Psoas muscle (tissue), 8 donors: ENCODE measurements around the gene PAK5. TPM values are rescaled to one million over a fixed set of nuclear protein-coding genes. Genes with fewer than 3 reads are reported as not detected.

Experiments used
- ATAC-seq, 4 donors: fragments of 200-7000 bp; cut with Tn5 transposase; one replicate each; pipeline ENCODE4 v1.9.1; 2020; ENCODE audit warnings: moderate library complexity in 3 of 4, mild to moderate bottlenecking in 2 of 4
- DNase-seq, 2 donors: peaks; one replicate each; pipeline ENCODE4 v3.0.0-alpha.2; 2020
- H3K27ac ChIP-seq: fragments of 200-600 bp; one replicate; pipeline ENCODE4 v1.8.0; 2022
- H3K27me3 ChIP-seq, 3 donors: fragments of 200-600 bp in 1 of 3; one replicate each; pipeline versions ENCODE4 v1.6.1 to v1.8.0; 2013 to 2022; ENCODE audit warnings: low read length in 2 of 3, mild to moderate bottlenecking in 2 of 3, moderate library complexity in 1 of 3; ENCODE audit not compliant: insufficient read depth in 3 of 3
- H3K36me3 ChIP-seq, 2 donors: fragments of 200-600 bp in 1 of 2; one replicate each; pipeline versions ENCODE4 v1.6.1 to v1.8.0; 2013 to 2022; ENCODE audit warnings: low read depth in 1 of 2, mild to moderate bottlenecking in 1 of 2, moderate library complexity in 1 of 2; ENCODE audit not compliant: insufficient read depth in 1 of 2
- H3K4me1 ChIP-seq: fragments of 200-600 bp; one replicate; pipeline ENCODE4 v1.8.0; 2022
- H3K4me3 ChIP-seq: fragments of 200-600 bp; one replicate; pipeline ENCODE4 v1.8.0; 2022; ENCODE audit warnings: mild to moderate bottlenecking
- H3K9me3 ChIP-seq: fragments of 200-600 bp; one replicate; pipeline ENCODE4 v1.8.0; 2022
- CTCF ChIP-seq: fragments of 200-600 bp; IDR thresholded peaks from one replicate; pipeline ENCODE4 v1.8.0; 2022; ENCODE audit warnings: antibody characterized with exemption
- WGBS, 3 donors: extraction: QIAGEN DNeasy Blood & Tissue Kit; methylation state at CpG; one replicate each; pipeline versions ENCODE4 v1.1.6 to v1.1.7; 2013; 5-methylcytosine and 5-hydroxymethylcytosine counted together
- intact Hi-C, 2 donors: fragments of 100-400 bp; cut with DNase I; formaldehyde crosslinking; loops; one replicate each; pipeline versions ENCODE4 v1.11.0 to v1.14.2; 2022
- polyA plus RNA-seq, 3 donors: library from polyadenylated mRNA; stranded (reverse); fragments of 200-250 nt; gene quantifications; one replicate each; pipeline ENCODE4 v1.2.3, GENCODE V29; 2013
- total RNA-seq, 4 donors: library from RNA; stranded (reverse); fragmentation: NEBNext Ultra II Directional in 2 of 4; extraction: Animal tissue kit (Norgen Biotek cat#: 25700) in 2 of 4; gene quantifications; one replicate each; pipeline versions ENCODE4 v1.2.1 to v1.2.4, GENCODE V29; 2021 to 2023
- donor health status: healthy with polysubstance abuse.
- donor health status: DM: no; HTN: no; CAD: no; lungs with moderate emphysema.
- donor health status: Bipolar disorder and iron deficiency.
- donor health status: healthy.
- donor health status: DM: yes; HTN: yes; CAD: no.
- donor health status: DM: no; HTN: no; CAD: no.
- donor health status: DM: no; HTN: no; CAD: no.
- donor health status: DM: yes; HTN: yes; CAD: no.

The PAK5 gene
- total and polyA plus RNA-seq, 7 donors, result 0.01 TPM; not detected in 6

GRCh38 chr20:9758752-9759151, 80.1 kb downstream of the PAK5 start:
- WGBS, 3 donors, result 43 to 53% (median 43%) methylated on average over 1 of the region's 1 CpG
- no peak for TF ChIP-seq CTCF

GRCh38 chr20:9756660-9757059, 82.2 kb downstream of the PAK5 start:
- Histone ChIP-seq H3K4me1 (no peaks in the 10 kb centered on the region), H3K27ac (no peak overlapping the region), H3K4me3 (no peak overlapping the region), H3K36me3 (no peaks in the 10 kb centered on the region), H3K27me3 (no peaks in the 10 kb centered on the region), H3K9me3 (peaks cover 8% of the 10 kb centered on the region)
- 74 to 76% (median 75%) methylated on average over 3 of the region's 3 CpGs for WGBS, 3 donors
- ATAC-seq (no peak), DNase-seq (no peak)
- intact Hi-C loops, result loop anchor here in 1 of 2 donors (2.0 kb wide), 1 partner anchor 148 kb away; no protein-coding TSS in a partner anchor
- no peak for TF ChIP-seq CTCF

More at GRCh38 chr20:9758752-9759151, 80.1 kb downstream of the PAK5 start:
- H3K4me1 ChIP-seq, result no peaks in the 10 kb centered on the region
- peaks cover 17% of the 10 kb centered on the region for H3K9me3 ChIP-seq
- H3K27me3 ChIP-seq, result no peaks in the 10 kb centered on the region
- H3K36me3 ChIP-seq, result no peaks in the 10 kb centered on the region
- H3K4me3 ChIP-seq, result no peak overlapping the region
- DNase-seq (no peak), ATAC-seq (no peak)
- H3K27ac ChIP-seq, result no peak overlapping the region
- intact Hi-C loops, result no loop called here

GRCh38 chr20:9755301-9755700, 83.6 kb downstream of the PAK5 start:
- Histone ChIP-seq H3K27ac (no peak overlapping the region), H3K27me3 (no peaks in the 10 kb centered on the region), H3K9me3 (no peaks in the 10 kb centered on the region), H3K36me3 (no peaks in the 10 kb centered on the region), H3K4me1 (no peaks in the 10 kb centered on the region), H3K4me3 (no peak overlapping the region)
- ATAC-seq (no peak), DNase-seq (no peak)
- 38 to 73% (median 58%) methylated on average over 1 of the region's 1 CpG for WGBS, 3 donors
- intact Hi-C loops, result no loop called here
- no peak for TF ChIP-seq CTCF

GRCh38 chr20:9744551-9744950, 94.3 kb downstream of the PAK5 start:
- H3K9me3 ChIP-seq, result no peaks in the 10 kb centered on the region
- no peaks in the 10 kb centered on the region for H3K4me1 ChIP-seq
- intact Hi-C loops, result no loop called here
- TF ChIP-seq CTCF, result no peak
- H3K27me3 ChIP-seq, result no peaks in the 10 kb centered on the region
- DNase-seq, result no peak
- H3K27ac ChIP-seq, result no peak overlapping the region
- no peaks in the 10 kb centered on the region for H3K36me3 ChIP-seq
- H3K4me3 ChIP-seq, result no peak overlapping the region
- ATAC-seq, result no peak

- ATAC-seq (no peak), DNase-seq (no peak)
- H3K27ac ChIP-seq, result no peak overlapping the region
- intact Hi-C loops, result no loop called here
- H3K4me1 ChIP-seq, result no peaks in the 10 kb centered on the region
- H3K27me3 ChIP-seq, result no peaks in the 10 kb centered on the region
- H3K4me3 ChIP-seq, result no peak overlapping the region
- H3K36me3 ChIP-seq, result no peaks in the 10 kb centered on the region
- no peak for TF ChIP-seq CTCF
- no peaks in the 10 kb centered on the region for H3K9me3 ChIP-seq
Observed at GRCh38 chr20:9743871-9744270, 95.0 kb downstream of the PAK5 start.
